ENCODE data around the gene LRP2. TPM values are rescaled to one million over a fixed set of nuclear protein-coding genes. Genes with fewer than 3 reads are reported as not detected.
"Not testable (repeated sequence)": the region's sequence is repeated elsewhere in the genome, so short reads cannot be mapped to it uniquely, and the experiment has no call there.

Gene LRP2
- polyA plus RNA-seq, 3 donors = 0.01 to 1.2 (median 0.48) TPM

- WGBS, 3 donors = 85 to 96% (median 89%) methylated on average over 5 to 6 of the region's 6 CpGs
- H3K27ac ChIP-seq (ENCODE audit: low read depth, low read length) = not testable (repeated sequence)
Observed at GRCh38 chr2:169270574-169270973, 91.8 kb downstream of the LRP2 start.

GRCh38 chr2:169265591-169265990 lies 96.7 kb downstream of the LRP2 start:
- 57 to 66% (median 62%) methylated on average over 1 of the region's 1 CpG for WGBS, 3 donors
- H3K27ac ChIP-seq (ENCODE audit: low read depth, low read length) = no peak overlapping the region

- no peak overlapping the region for H3K27ac ChIP-seq (ENCODE audit: low read depth, low read length)
Observed at GRCh38 chr2:169260846-169261642, 101.3 kb downstream of the LRP2 start.

- H3K27ac ChIP-seq (ENCODE audit: low read depth, low read length) = no peak overlapping the region
- WGBS, 3 donors = 75 to 83% (median 79%) methylated on average over 1 of the region's 1 CpG
Observed at GRCh38 chr2:169260246-169260645, 102.1 kb downstream of the LRP2 start.

- 65 to 82% (median 81%) methylated on average over 5 of the region's 5 CpGs for WGBS, 3 donors
- no peak overlapping the region for H3K27ac ChIP-seq (ENCODE audit: low read depth, low read length)
Observed at GRCh38 chr2:169259402-169259801, 102.9 kb downstream of the LRP2 start.

GRCh38 chr2:169258045-169258601 lies 104.2 kb downstream of the LRP2 start:
- H3K27ac ChIP-seq (ENCODE audit: low read depth, low read length) = no peak overlapping the region
- 36 to 67% (median 64%) methylated on average over 3 of the region's 3 CpGs for WGBS, 3 donors

GRCh38 chr2:169254774-169255173 lies 107.6 kb downstream of the LRP2 start:
- no peak overlapping the region for H3K27ac ChIP-seq (ENCODE audit: low read depth, low read length)
- WGBS, 3 donors = 47 to 62% (median 52%) methylated on average over 4 of the region's 4 CpGs

GRCh38 chr2:169247211-169247610 lies 115.1 kb downstream of the LRP2 start:
- no peak overlapping the region for H3K27ac ChIP-seq (ENCODE audit: low read depth, low read length)
- WGBS, 3 donors = 80 to 83% (median 82%) methylated on average over 4 of the region's 4 CpGs

- no peak overlapping the region for H3K27ac ChIP-seq (ENCODE audit: low read depth, low read length)
- 79 to 83% (median 81%) methylated on average over 1 of the region's 1 CpG for WGBS, 3 donors
Observed at GRCh38 chr2:169240405-169240804, 121.9 kb downstream of the LRP2 start.

GRCh38 chr2:169237939-169238338 lies 124.4 kb downstream of the LRP2 start:
- no peak overlapping the region for H3K27ac ChIP-seq (ENCODE audit: low read depth, low read length)
- WGBS, 3 donors = 74 to 84% (median 80%) methylated on average over 6 of the region's 6 CpGs

- H3K27ac ChIP-seq (ENCODE audit: low read depth, low read length) = no peak overlapping the region
- WGBS, 3 donors = 39 to 52% (median 49%) methylated on average over 2 of the region's 2 CpGs
Observed at GRCh38 chr2:169237286-169237685, 125.0 kb downstream of the LRP2 start.

GRCh38 chr2:169232551-169233154 lies 129.7 kb downstream of the LRP2 start:
- no peak overlapping the region for H3K27ac ChIP-seq (ENCODE audit: low read depth, low read length)
- WGBS, 3 donors = 77 to 90% (median 81%) methylated on average over 11 of the region's 11 CpGs

GRCh38 chr2:169230204-169230603 lies 132.1 kb downstream of the LRP2 start:
- 36 to 67% (median 61%) methylated on average over 2 of the region's 2 CpGs for WGBS, 3 donors

GRCh38 chr2:169229590-169229989 lies 132.7 kb downstream of the LRP2 start:
- no peak overlapping the region for H3K27ac ChIP-seq (ENCODE audit: low read depth, low read length)

More at GRCh38 chr2:169230204-169230603, 132.1 kb downstream of the LRP2 start:
- no peak overlapping the region for H3K27ac ChIP-seq (ENCODE audit: low read depth, low read length)

- 82 to 92% (median 90%) methylated on average over 2 of the region's 2 CpGs for WGBS, 3 donors
Observed at GRCh38 chr2:169225906-169226305, 136.4 kb downstream of the LRP2 start.

GRCh38 chr2:169225233-169225750 lies 137.0 kb downstream of the LRP2 start:
- WGBS, 3 donors = 43 to 71% (median 68%) methylated on average over 2 of the region's 2 CpGs
- H3K27ac ChIP-seq (ENCODE audit: low read depth, low read length) = no peak overlapping the region

More at GRCh38 chr2:169225906-169226305, 136.4 kb downstream of the LRP2 start:
- no peak overlapping the region for H3K27ac ChIP-seq (ENCODE audit: low read depth, low read length)

GRCh38 chr2:169222665-169223064 lies 139.7 kb downstream of the LRP2 start:
- no peak overlapping the region for H3K27ac ChIP-seq (ENCODE audit: low read depth, low read length)
- WGBS, 3 donors = 37 to 64% (median 46%) methylated on average over 3 of the region's 3 CpGs

- H3K27ac ChIP-seq (ENCODE audit: low read depth, low read length) = no peak overlapping the region
- WGBS, 3 donors = 22 to 39% (median 24%) methylated on average over 5 of the region's 5 CpGs
Observed at GRCh38 chr2:169221745-169222369, 140.5 kb downstream of the LRP2 start.

GRCh38 chr2:169210917-169211316 lies 151.4 kb downstream of the LRP2 start:
- no peak overlapping the region for H3K27ac ChIP-seq (ENCODE audit: low read depth, low read length)
- 54 to 87% (median 84%) methylated on average over 4 of the region's 4 CpGs for WGBS, 3 donors
